GM21717 (cell line): Measurements from ENCODE around the gene SMC5.
"Not testable (repeated sequence)": the region's sequence is repeated elsewhere in the genome, so short reads cannot be mapped to it uniquely, and the experiment has no call there.

Source experiments
- ATAC-seq: cut with Tn5 transposase; IDR thresholded peaks from one replicate; pipeline ENCODE4 v1.9.1; 2021; ENCODE audit warnings: mild to moderate bottlenecking, moderate library complexity; ENCODE audit not compliant: unreplicated experiment

SMC5 gene

GRCh38 chr9:70362952-70363351, 104.2 kb downstream of the SMC5 start:
- ATAC-seq = no peak

- no peak for ATAC-seq
Measured at GRCh38 chr9:70363760-70364159, 105.0 kb downstream of the SMC5 start.

- no peak for ATAC-seq
Measured at GRCh38 chr9:70367305-70367930, 108.6 kb downstream of the SMC5 start.

- ATAC-seq = no peak
Measured at GRCh38 chr9:70374962-70375618, 116.3 kb downstream of the SMC5 start.

DNA sequence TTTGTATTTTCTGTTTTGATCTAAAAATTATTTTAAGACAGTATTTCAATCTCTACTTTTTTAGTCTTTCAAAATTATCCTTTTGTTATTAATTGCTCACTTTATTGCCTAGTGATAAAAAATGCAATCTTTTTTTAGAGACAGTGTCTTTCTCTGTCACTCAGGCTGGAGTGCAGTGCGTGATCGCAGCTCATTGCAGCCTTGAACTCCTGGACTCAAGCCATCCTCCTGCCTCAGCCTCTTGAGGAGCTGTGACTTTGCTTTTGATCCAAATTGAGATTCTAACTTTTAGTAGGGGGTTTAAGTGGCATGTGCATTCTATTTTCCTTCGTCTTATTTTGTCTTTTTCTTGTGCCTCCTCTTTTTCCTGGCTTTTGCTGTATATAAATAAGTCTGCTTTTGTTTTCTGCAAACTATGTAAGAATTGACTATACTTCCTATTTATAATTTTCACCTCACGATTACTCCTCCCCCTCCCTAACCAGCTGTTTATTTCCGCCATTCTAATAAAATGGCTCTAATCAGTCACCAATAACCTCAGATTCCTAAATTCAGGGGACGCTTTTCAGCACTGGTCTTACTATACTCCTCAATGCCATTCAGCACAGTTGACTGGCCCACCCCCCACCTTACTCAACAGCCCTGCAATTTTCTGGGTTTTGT, 123.4 kb downstream of the SMC5 start:
- no peak for ATAC-seq

- no peak for ATAC-seq
Measured at GRCh38 chr9:70382709-70383605, 124.2 kb downstream of the SMC5 start.

- no peak for ATAC-seq
Measured at GRCh38 chr9:70385426-70385825, 126.6 kb downstream of the SMC5 start.

- ATAC-seq = no peak
Measured at GRCh38 chr9:70387663-70388062, 128.9 kb downstream of the SMC5 start.

- no peak for ATAC-seq
Measured at GRCh38 chr9:70389188-70389587, 130.4 kb downstream of the SMC5 start.

DNA sequence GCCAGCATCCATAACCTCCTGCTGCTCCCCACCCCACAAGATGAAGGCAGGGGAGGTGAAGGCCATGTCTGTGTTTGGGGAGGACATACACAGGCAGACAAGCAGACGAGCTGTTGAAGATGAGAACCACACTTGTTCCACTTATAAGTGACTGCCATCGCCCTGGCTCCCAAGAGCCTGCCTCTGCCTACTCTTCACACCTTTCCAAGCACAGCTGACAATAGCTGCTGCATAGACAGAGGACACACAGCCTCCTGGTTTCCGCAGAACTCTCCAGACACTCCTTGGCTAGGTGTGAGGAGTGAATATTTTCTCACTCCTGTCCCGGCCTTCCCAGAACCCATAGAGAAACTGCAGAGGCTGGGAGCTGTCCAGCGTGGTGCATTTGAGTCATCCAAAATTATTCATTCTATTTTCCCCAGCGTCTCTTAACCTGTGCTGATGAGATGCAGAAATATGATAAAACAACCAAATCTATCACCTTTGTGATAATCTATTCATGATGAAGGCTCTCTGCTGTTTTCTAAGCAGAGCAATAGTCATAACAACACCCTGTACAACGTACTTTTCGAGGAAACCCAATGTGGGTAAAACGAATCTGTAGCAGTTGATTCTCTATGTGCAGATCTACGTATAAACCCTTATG, 131.0 kb downstream of the SMC5 start:
- ATAC-seq = no peak

DNA sequence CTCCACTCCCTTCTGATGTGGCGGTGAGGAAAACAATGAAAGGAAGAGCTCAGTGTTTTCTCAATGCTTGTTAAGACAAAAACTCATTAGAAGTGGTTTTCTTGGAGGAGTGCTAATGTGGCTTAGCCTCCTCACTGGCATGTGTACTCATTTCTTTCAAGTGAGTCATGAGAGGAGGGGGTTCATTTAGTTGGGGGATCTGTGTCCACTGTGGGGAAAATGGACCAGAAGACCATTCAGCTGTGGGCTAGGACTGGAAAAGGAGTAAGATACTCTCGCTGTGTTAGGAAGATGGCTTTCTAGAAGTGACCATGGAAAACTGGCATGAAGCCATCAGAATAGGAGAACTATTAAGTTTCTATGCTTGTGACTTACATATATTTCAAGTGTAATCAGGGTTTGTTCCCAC, 132.2 kb downstream of the SMC5 start:
- no peak for ATAC-seq

GRCh38 chr9:70392189-70392588, 133.4 kb downstream of the SMC5 start:
- ATAC-seq = no peak

DNA sequence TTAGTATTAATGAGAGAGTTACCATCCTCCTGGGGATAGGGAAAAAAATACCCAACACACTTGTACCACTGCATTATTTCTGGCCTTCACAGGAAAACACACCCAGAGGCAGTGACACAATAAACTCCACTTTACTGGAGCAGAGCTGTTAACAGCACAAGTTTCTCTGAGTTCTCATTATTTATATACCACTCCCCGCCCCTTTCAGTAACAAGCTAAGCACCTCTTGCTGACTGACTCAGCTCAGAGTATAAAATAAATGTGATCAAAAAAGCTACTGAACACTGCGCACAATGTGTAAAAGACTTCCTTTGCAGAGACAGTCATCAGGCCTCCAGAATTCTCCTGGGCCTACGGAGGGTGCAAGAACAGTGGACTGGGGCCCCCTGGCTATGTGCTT, 134.1 kb downstream of the SMC5 start:
- no peak for ATAC-seq

DNA sequence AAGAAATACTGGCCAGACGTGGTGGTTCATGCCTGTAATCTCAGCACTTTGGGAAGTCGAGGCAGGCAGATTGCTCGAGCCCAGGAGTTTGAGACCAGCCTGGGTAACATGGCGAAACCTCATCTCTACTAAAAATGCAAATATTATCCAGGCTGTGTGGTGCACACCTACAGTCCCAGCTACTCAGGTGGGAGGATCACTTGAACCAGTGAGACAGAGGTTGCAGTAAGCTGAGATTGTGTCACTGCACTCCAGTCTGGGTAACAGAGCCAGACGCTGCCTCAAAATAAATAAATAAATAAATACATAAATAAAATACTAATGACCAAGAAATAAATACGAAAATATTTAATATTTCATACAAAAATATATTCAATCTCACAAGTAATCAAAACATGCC, 136.9 kb downstream of the SMC5 start:
- ATAC-seq = no peak

DNA sequence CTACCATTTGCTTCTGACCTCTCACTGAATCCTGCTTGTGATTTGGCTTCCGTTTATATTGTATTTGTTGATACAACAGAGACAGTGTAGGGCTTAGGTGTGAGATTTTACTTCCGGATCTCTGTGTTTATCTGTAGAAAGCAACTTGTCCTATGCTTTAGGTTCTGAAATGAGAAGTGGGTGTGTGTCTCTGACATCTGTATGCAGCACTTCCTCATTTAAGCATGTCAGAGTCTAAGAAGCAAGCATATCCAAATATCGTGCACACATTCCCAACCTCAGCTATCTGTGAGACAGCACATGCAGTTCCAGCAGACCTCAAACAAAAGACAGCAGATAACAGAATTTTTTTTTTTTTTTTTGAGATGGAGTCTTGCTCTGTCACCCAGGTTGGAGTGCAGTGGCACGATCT, 139.4 kb downstream of the SMC5 start:
- ATAC-seq = peak; percentile 98

DNA sequence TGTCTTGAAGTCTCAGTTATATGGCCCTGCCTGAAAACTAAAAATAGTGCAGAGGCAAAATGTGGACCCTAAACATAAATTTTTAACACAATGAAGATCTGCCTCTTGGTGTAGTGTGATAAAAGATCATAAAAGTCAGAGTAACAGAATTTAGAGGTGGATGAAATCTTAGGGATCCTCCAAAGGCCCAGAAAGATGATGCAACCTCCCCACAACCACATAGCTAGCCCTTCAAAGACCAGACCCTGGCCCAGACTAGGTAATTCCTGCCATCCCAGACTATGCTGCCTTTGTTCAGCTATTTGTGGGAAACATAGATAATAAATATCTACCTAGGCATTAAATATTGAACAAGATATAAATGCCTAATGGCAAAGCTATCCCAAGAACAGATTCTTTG, 140.4 kb downstream of the SMC5 start:
- no peak for ATAC-seq

GRCh38 chr9:70400107-70400892, 141.5 kb downstream of the SMC5 start:
- no peak for ATAC-seq

DNA sequence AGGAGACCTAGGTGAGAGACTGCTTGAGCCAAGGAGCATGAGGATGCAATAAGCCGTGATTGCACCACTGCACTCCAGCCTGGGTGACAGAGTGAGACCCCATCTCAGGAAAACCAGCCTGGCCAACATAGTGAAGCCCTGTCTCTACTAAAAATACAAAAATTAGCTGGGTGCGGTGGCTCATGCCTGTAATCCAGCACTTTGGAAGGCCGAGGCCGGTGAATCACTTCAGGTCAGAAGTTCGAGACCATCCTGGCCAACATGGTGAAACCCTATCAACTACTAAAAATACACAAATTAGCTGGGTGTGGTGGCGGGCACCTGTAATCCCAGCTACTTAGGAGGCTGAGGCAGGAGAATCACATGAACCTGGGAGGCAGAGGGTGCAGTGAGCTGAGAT, 142.5 kb downstream of the SMC5 start:
- not testable (repeated sequence) for ATAC-seq

- no peak for ATAC-seq
Measured at GRCh38 chr9:70402213-70402612, 143.4 kb downstream of the SMC5 start.

DNA sequence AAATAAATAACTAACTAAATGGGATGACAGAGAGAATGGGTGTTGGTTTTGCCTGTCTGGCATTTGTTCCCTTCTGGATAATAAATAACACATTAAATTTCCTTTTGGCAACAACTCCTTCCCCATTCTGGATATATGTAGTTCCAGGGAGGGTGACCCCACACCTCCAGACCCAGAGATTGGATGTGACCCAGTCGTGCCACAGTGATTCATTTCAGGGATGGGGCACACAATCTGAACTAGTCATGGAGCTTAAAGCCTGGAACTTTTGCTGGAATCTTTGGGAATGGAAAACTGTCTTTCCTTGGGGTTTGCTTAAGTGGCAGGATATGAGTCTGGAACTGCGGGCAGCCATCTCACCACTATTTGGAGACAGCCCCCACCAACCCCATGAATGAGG, 144.4 kb downstream of the SMC5 start:
- ATAC-seq = no peak
